T-helper 2 cell (primary cell): ENCODE results near the gene CRYBA1.

ENCODE experiments used
- DNase-seq, 5 experiments: peaks; one replicate each; pipeline versions ENCODE4 v3.0.0 to v3.0.0-alpha.2; 2012 to 2022

Gene CRYBA1

GRCh38 chr17:29283961-29284360 lies 37.3 kb downstream of the CRYBA1 start:
- no peak for DNase-seq

DNA sequence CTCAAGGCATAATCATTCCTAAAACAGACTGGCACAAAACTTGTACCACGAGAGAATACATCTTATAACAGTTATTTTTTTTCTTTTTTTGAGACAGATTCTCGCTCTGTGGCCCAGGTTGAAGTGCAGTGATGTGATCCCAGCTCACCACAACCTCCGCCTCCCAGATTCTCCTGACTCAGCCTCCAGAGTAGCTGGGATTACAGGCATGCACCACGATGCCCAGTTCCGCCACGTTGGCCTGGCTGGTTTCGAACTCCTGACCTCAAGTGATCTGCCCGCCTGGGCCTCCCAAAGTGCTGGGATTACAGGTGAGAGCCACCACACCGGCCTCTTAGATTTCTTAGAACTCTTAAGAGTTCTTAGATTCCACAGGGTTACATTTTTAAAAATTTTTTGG lies 43.2 kb downstream of the CRYBA1 start:
- DNase-seq, result no peak

DNA sequence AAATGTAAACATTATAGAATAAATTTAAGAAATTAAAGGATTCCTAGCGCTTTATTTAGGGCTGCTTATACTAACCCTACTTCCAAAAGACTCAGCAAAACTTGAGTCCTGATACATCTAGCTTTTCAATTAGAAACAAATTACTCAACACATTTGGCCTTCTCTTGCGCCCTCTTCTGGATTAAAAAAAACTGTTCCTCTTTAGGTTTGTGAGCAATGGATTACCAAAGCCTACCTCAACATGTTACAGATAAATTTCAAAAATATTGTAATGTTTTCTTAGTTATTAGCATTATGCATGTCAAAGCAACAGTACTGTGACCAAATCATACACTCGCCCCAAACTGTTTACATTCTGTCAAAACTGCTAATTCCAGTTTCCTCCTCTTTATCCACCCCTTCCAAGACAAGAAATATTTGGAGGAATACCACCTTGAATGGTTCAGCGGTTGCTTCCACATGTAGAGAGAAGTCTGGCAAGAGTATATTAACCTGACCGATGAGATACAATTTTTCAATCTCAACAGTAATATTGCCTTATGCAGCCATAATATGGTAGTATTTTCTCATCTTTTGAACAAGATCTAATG lies 44.6 kb downstream of the CRYBA1 start:
- DNase-seq, result peak in 2 of 5 experiments; percentile 45 to 72

GRCh38 chr17:29292071-29292991 lies 45.7 kb downstream of the CRYBA1 start:
- peak; percentile 17 to 76 (median 56) for DNase-seq

- peak; percentile 32 to 63 (median 44) for DNase-seq
Measured at GRCh38 chr17:29292992-29293889, 46.6 kb downstream of the CRYBA1 start.

GRCh38 chr17:29293890-29294579 lies 47.4 kb downstream of the CRYBA1 start, which contains the start of gene NUFIP2:
Gene NUFIP2, minus strand, starts transcription at chr17:29294148. Its CDS starts 89 bp downstream, at chr17:29294059.
- peak; percentile 95 to 99 (median 98) for DNase-seq

DNA sequence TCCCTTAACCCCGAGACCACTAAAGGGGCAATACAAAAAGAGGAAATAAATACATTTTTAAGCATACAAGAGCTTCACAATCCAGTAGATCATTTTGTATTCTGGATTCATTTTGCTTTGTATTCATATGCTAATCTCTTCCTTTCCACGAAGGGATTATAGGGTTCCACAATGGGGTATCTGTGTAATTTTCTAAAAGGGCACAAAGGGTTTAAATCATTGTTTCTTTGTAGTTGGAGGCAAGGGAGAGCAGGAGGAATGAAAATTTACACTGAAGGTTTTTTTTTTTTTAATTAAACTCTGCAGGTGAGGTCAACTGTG lies 47.9 kb downstream of the CRYBA1 start:
- peak in 1 of 5 experiments; percentile 8 for DNase-seq

GRCh38 chr17:29295420-29295819 lies 48.8 kb downstream of the CRYBA1 start:
- no peak for DNase-seq

DNA sequence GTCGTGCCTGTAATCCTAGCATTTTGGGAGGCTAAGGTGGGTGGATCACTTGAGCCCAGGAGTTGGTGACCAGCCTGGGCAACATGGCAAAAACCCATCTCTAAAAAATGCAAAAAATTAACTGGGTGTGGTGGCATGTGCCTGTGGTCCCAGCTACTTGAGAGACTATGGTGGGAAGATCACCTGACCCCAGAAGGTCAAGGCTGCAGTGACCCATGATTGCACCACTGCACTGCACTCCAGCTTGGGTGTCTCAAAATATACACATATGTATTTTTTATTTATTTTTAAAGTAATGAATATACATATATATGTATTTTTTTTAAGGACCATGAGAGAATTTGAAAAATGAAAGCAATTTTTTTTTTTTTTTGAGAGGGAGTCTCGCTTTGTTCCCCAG lies 52.4 kb downstream of the CRYBA1 start:
- no peak for DNase-seq

DNA sequence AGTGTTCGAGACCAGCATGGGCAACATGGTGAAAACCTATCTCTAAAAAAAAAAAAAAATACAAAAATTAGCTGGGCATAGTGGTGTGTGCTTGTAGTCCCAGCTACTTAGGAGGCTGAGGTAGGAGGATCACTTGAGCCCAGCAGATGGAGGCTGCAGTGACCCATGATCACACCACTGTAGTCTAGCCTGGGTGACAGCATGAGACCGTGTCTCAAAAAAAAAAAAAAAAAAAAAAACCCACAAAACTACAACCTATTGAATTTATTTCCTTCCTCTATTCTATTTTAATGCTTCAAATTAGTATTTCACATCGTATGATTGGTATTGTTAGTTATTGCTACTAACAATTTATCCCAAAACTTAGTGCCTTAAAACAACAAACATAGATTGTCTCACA lies 56.7 kb downstream of the CRYBA1 start:
- DNase-seq, result no peak
